Spleen (tissue), 11 donors: ENCODE results near the gene LRP3. TPM values are rescaled to one million over a fixed set of nuclear protein-coding genes. Genes with fewer than 3 reads are reported as not detected.

Experiments used
- DNase-seq: peaks from one replicate; pipeline ENCODE4 v3.0.0-alpha.2; 2020
- H3K27ac ChIP-seq, 8 donors: fragments of 200-600 bp; sonication (generic) in 7 of 8; 1 replicate in 4 of 8; 2 replicates in 4 of 8; pipeline versions ENCODE4 v1.5.0 to v1.8.0; 2016 to 2021; ENCODE audit warnings: inconsistent platforms in 4 of 8, mild to moderate bottlenecking in 4 of 8, moderate library complexity in 1 of 8
- H3K27me3 ChIP-seq, 7 donors: fragments of 200-600 bp; sonication (generic) in 6 of 7; replicated peaks in 1 of 7; 1 replicate in 4 of 7; 2 replicates in 3 of 7; pipeline versions ENCODE4 v1.5.0 to v1.8.0; 2016 to 2021; ENCODE audit warnings: inconsistent platforms in 3 of 7, mild to moderate bottlenecking in 1 of 7
- H3K36me3 ChIP-seq, 6 donors: fragments of 200-600 bp; sonication (generic) in 5 of 6; 1 replicate in 4 of 6; 2 replicates in 2 of 6; pipeline versions ENCODE4 v1.5.0 to v1.8.0; 2016 to 2021; ENCODE audit warnings: inconsistent platforms in 2 of 6
- H3K4me1 ChIP-seq, 6 donors: fragments of 200-600 bp; sonication (generic) in 5 of 6; 1 replicate in 3 of 6; 2 replicates in 3 of 6; pipeline versions ENCODE4 v1.5.0 to v1.8.0; 2016 to 2021; ENCODE audit warnings: inconsistent platforms in 3 of 6
- H3K4me3 ChIP-seq, 8 donors: fragments of 200-600 bp; sonication (generic) in 7 of 8; 1 replicate in 4 of 8; 2 replicates in 4 of 8; pipeline versions ENCODE4 v1.5.0 to v1.8.0; 2016 to 2021; ENCODE audit warnings: inconsistent platforms in 4 of 8, mild to moderate bottlenecking in 4 of 8, moderate library complexity in 2 of 8
- H3K9me3 ChIP-seq, 8 donors: fragments of 200-600 bp; sonication (generic) in 7 of 8; 1 replicate in 4 of 8; 2 replicates in 4 of 8; pipeline versions ENCODE4 v1.5.0 to v1.8.0; 2016 to 2021; ENCODE audit warnings: inconsistent platforms in 4 of 8
- POLR2A ChIP-seq, 3 donors: fragments of 450-650 bp; IDR thresholded peaks; one replicate each; pipeline ENCODE4 v1.5.1; 2017; ENCODE audit warnings: antibody characterized with exemption in 3 of 3, mild to moderate bottlenecking in 1 of 3
- POLR2AphosphoS5 ChIP-seq, 3 donors: sonication (generic); formaldehyde crosslinking; IDR thresholded peaks; one replicate each; pipeline ENCODE4 v1.5.1; 2017; ENCODE audit warnings: antibody characterized with exemption in 3 of 3
- WGBS, 5 donors: extraction: QIAGEN DNeasy Blood & Tissue Kit in 3 of 5; methylation state at CpG; one replicate each; pipeline versions ENCODE4 v1.1.5 to v1.1.7; 2013 to 2018; 5-methylcytosine and 5-hydroxymethylcytosine counted together
- intact Hi-C: fragments of 100-400 bp; cut with DNase I; formaldehyde crosslinking; loops from one replicate; pipeline ENCODE4 v1.15.0; 2023; ENCODE audit warnings: low total_unique reads
- polyA plus RNA-seq, 3 donors: library from polyadenylated mRNA; stranded (reverse); fragments of 200-250 nt; gene quantifications; one replicate each; pipeline ENCODE4 v1.2.1, GENCODE V29; 2013
- total RNA-seq, 7 donors: library from RNA; depleted of rRNA in 3 of 7; stranded (reverse); fragments of >200 nt in 3 of 7; fragmentation: NEBNext Ultra II Directional in 4 of 7; extraction: Animal tissue kit (Norgen Biotek cat#: 25700) in 4 of 7; gene quantifications; one replicate each; pipeline versions ENCODE4 v1.1.0 to v1.2.1, GENCODE V29; 2016 to 2021
- TF ChIP-seq, protein P1 (sequence below), 11 experiments: fragments of 200-600 bp in 7 of 11; fragments of 450-650 bp in 4 of 11; sonication (generic) in 4 of 11; IDR thresholded peaks in 8 of 11; conservative IDR thresholded peaks in 3 of 11; 1 replicate in 7 of 11; 2 replicates in 4 of 11; pipeline versions ENCODE4 v1.4.0 to v1.8.0; 2016 to 2021; ENCODE audit warnings: antibody characterized with exemption in 11 of 11, inconsistent platforms in 4 of 11, mild to moderate bottlenecking in 1 of 11
- donor health status: healthy with polysubstance abuse.
- donor health status: DM: no; HTN: no; CAD: no; lungs with moderate emphysema.
- donor health status: DM: no; HTN: no; CAD: no.
- donor health status: Bipolar disorder and iron deficiency.
- donor health status: healthy.
- donor health status: DM: no; HTN: no; CAD: no.
- donor health status: DM: yes; HTN: yes; CAD: no.

Gene LRP3
- total and polyA plus RNA-seq, 10 donors, result 1.4 to 12.8 (median 8.2) TPM

DNA sequence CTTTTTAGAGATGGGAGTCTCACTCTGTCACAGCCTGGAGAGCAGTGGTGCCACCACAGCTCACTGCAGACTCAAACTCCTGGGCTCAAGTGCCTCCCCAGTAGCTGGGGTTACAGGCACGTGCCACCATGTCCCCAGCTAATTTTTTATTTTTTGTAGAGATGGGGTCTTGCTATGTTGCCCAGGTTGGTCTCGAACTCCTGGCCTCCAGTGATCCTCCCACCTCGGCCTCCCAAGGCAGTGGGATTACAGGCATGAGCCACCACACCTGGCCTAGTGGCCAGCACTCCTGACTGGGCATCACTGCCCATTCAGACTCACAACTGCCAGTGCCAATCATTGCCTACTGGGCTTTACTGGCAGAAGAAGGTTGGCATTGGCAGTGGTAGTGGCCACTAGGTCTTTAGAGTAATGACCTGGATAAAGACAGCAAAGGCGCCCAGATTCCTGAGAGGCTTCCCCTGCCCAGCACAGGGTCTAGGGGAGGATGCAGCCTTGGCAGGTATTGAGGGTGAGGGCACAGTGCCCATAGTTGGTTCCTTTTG, 58.4 kb downstream of the LRP3 start:
- H3K9me3 ChIP-seq, result peaks cover 0 to 3% (median 2%) of the 10 kb centered on the region in 8 donors
- H3K27ac ChIP-seq, result no peak overlapping the region
- H3K4me3 ChIP-seq, result no peak overlapping the region
- TF ChIP-seq POLR2A (IDR thresholded peaks at IDR 0.05) (no peak), POLR2AphosphoS5 (IDR thresholded peaks at IDR 0.05) (no peak)
- TF ChIP-seq, protein P1, sequence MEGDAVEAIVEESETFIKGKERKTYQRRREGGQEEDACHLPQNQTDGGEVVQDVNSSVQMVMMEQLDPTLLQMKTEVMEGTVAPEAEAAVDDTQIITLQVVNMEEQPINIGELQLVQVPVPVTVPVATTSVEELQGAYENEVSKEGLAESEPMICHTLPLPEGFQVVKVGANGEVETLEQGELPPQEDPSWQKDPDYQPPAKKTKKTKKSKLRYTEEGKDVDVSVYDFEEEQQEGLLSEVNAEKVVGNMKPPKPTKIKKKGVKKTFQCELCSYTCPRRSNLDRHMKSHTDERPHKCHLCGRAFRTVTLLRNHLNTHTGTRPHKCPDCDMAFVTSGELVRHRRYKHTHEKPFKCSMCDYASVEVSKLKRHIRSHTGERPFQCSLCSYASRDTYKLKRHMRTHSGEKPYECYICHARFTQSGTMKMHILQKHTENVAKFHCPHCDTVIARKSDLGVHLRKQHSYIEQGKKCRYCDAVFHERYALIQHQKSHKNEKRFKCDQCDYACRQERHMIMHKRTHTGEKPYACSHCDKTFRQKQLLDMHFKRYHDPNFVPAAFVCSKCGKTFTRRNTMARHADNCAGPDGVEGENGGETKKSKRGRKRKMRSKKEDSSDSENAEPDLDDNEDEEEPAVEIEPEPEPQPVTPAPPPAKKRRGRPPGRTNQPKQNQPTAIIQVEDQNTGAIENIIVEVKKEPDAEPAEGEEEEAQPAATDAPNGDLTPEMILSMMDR (IDR thresholded peaks at IDR 0.05 in 8 of 11, conservative IDR thresholded peaks at IDR 0.05 in 3 of 11), result no peak
- 81 to 94% (median 90%) methylated on average over 3 to 4 of the region's 4 CpGs for WGBS, 5 donors
- intact Hi-C loops, result no loop called here
- H3K36me3 ChIP-seq, result no peaks in the 10 kb centered on the region
- H3K27me3 ChIP-seq, result peaks cover 0 to 43% (median 0%) of the 10 kb centered on the region in 7 donors
- H3K4me1 ChIP-seq, result peaks cover 0 to 29% (median 14%) of the 10 kb centered on the region in 6 donors
- peak; percentile 63 for DNase-seq

DNA sequence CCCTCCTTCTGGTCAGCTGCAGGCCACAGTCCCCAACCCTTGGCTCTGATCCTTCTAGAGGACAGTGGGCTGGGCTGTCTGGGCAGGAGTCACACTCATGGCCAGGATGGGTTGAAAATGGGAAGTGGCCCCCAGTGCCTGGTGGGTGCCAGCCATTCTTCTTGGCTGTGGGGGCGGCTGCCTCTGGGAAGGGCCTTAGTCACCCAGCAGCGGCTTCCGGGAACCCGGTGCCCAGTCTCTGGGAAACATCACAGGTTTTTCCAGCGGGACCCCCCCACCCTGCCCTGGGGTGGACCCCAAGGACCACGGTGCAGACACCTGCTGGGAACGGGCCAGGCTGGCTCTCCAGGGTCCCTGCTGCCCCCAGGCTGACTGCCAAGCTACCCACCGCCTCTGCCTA, 58.8 kb downstream of the LRP3 start:
- Histone ChIP-seq H3K9me3 (peaks cover 0 to 8% (median 7%) of the 10 kb centered on the region in 8 donors), H3K27me3 (peaks cover 0 to 43% (median 0%) of the 10 kb centered on the region in 7 donors), H3K36me3 (no peaks in the 10 kb centered on the region), H3K4me1 (peaks cover 0 to 26% (median 12%) of the 10 kb centered on the region in 6 donors), H3K4me3 (no peak overlapping the region), H3K27ac (no peak overlapping the region)
- WGBS, 5 donors, result 62 to 92% (median 71%) methylated on average over 8 of the region's 8 CpGs; no CpG with 5 or more reads in 1 of the 5 donors
- DNase-seq, result no peak
- intact Hi-C loops, result no loop called here
- TF ChIP-seq POLR2AphosphoS5 (IDR thresholded peaks at IDR 0.05) (no peak), POLR2A (IDR thresholded peaks at IDR 0.05) (no peak)
- TF ChIP-seq, protein P1 (IDR thresholded peaks at IDR 0.05 in 8 of 11, conservative IDR thresholded peaks at IDR 0.05 in 3 of 11), result no peak

DNA sequence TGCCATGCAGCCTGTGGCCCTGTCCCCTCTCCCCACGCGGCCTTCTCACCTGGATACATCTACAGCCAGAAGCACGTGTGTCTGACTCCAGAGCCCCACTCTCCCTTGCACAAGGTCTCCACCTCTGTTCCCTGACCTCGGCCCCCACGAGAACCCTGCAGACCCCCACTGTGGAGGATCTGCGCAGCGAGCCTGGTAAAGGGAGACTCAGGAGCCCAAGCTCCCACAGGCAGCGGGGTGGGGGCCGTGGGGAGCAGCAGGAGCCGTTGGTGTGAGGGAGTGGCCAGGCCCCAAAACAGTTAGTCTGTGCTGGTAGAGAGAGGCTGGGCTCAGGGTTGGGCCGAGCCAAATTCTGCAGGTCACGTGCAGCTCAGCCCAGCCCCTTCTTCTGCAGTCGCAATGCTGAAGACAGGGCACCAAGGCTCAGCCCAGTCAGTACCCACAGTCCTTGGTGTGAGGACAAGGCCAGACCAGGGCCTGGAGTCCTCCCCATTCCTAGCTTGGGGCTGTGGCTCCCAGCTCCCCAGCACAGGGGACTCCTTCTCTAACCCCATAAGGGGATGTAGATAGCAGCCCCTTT, 60.2 kb downstream of the LRP3 start:
- H3K36me3 ChIP-seq, result no peaks in the 10 kb centered on the region
- H3K4me3 ChIP-seq, result no peak overlapping the region
- peaks cover 0 to 19% (median 13%) of the 10 kb centered on the region in 8 donors for H3K9me3 ChIP-seq
- 70 to 90% (median 84%) methylated on average over 9 to 13 of the region's 13 CpGs for WGBS, 5 donors
- TF ChIP-seq POLR2A (IDR thresholded peaks at IDR 0.05), result no peak
- TF ChIP-seq POLR2AphosphoS5 (IDR thresholded peaks at IDR 0.05), result no peak
- TF ChIP-seq, protein P1 (IDR thresholded peaks at IDR 0.05 in 8 of 11, conservative IDR thresholded peaks at IDR 0.05 in 3 of 11), result no peak
- H3K27ac ChIP-seq, result no peak overlapping the region
- peaks cover 0 to 16% (median 3%) of the 10 kb centered on the region in 6 donors for H3K4me1 ChIP-seq
- intact Hi-C loops, result no loop called here
- peaks cover 0 to 43% (median 0%) of the 10 kb centered on the region in 7 donors for H3K27me3 ChIP-seq
- no peak for DNase-seq

DNA sequence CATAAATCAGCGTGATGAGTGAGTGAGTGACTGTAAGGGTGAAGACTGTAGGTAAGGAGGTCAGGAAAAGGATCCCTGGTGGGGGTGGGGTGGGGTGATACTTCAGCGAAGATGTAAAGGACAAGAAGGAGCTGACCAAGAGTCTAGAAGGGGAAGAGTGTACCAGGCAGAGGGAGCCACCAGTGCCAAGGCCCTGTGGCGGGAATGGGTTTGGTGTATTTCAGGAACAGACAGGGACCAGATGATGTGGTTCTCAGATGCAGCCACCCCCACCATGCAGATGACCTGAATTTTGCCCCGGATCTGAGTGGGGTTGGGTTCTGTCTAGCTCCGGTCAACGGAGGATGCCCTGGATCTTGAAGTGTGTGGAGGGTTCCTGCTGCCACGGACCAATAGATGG, 61.7 kb downstream of the LRP3 start:
- TF ChIP-seq, protein P1 (IDR thresholded peaks at IDR 0.05 in 8 of 11, conservative IDR thresholded peaks at IDR 0.05 in 3 of 11), result no peak
- no peak for TF ChIP-seq POLR2AphosphoS5 (IDR thresholded peaks at IDR 0.05)
- no peak for TF ChIP-seq POLR2A (IDR thresholded peaks at IDR 0.05)
- H3K9me3 ChIP-seq, result peaks cover 0 to 19% (median 13%) of the 10 kb centered on the region in 8 donors
- intact Hi-C loops, result no loop called here
- DNase-seq, result no peak
- H3K36me3 ChIP-seq, result no peaks in the 10 kb centered on the region
- no peak overlapping the region for H3K27ac ChIP-seq
- WGBS, 5 donors, result 85 to 95% (median 89%) methylated on average over 3 to 7 of the region's 7 CpGs
- H3K4me3 ChIP-seq, result no peak overlapping the region
- H3K27me3 ChIP-seq, result peaks cover 0 to 49% (median 0%) of the 10 kb centered on the region in 7 donors
- H3K4me1 ChIP-seq, result peaks cover 2 to 26% (median 14%) of the 10 kb centered on the region in 6 donors
